ENCODE data around the gene ASF1B. TPM values are rescaled to one million over a fixed set of nuclear protein-coding genes. Genes with fewer than 3 reads are reported as not detected.

The ASF1B gene
- total RNA-seq, 4 donors from 2014 or later = 1.9 to 4.5 (median 4.4) TPM; not detected in 1

DNA sequence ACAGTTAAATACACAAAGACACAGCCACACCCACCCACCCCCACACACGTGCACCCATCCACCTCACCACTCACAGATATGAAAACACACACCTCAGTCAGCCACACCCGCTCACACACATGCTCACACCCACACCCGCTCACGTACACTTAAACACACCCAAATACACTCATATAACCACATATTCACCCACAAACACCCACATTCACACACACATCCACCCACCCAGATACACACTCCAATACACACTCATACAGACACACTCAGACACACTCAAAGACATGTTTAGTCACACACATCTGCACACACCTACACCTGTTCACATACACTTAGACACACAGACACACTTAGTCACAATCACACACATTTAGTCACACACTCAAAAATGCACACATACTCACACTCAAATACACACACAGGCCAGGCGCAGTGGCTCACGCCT, 39.0 kb upstream of the ASF1B start:
- H3K4me3 ChIP-seq = no peak overlapping the region
- in situ Hi-C loops (cut with MboI; ENCODE audit: low pct_ligation_motif_present in 1 of 4, low pct_unique_long_range_greater_than_20kb in 1 of 4, low sequenced_read_pairs in 3 of 4) = loop anchor here in 2 of 4 donors (25.0 kb wide), 2 partner anchors 162 to 287 kb away; no protein-coding TSS in a partner anchor
- H3K4me1 ChIP-seq = no peaks in the 10 kb centered on the region
- no peak overlapping the region for H3K27ac ChIP-seq
- 67 to 71% methylated on average over 3 to 6 of the region's 6 CpGs for WGBS, 2 donors (ENCODE audit: low coverage in 1 of 2)
- no peak for DNase-seq
- H3K9me3 ChIP-seq = no peaks in the 10 kb centered on the region
- intact Hi-C loops (cut with DNase I; ENCODE audit: low total_unique reads) = no loop called here
- TF ChIP-seq, protein P1, sequence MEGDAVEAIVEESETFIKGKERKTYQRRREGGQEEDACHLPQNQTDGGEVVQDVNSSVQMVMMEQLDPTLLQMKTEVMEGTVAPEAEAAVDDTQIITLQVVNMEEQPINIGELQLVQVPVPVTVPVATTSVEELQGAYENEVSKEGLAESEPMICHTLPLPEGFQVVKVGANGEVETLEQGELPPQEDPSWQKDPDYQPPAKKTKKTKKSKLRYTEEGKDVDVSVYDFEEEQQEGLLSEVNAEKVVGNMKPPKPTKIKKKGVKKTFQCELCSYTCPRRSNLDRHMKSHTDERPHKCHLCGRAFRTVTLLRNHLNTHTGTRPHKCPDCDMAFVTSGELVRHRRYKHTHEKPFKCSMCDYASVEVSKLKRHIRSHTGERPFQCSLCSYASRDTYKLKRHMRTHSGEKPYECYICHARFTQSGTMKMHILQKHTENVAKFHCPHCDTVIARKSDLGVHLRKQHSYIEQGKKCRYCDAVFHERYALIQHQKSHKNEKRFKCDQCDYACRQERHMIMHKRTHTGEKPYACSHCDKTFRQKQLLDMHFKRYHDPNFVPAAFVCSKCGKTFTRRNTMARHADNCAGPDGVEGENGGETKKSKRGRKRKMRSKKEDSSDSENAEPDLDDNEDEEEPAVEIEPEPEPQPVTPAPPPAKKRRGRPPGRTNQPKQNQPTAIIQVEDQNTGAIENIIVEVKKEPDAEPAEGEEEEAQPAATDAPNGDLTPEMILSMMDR (IDR thresholded peaks at IDR 0.05) = no peak
- TF ChIP-seq POLR2AphosphoS5 (IDR thresholded peaks at IDR 0.05) (no peak), EP300 (IDR thresholded peaks at IDR 0.05; ENCODE audit: low read depth) (no peak), POLR2A (IDR thresholded peaks at IDR 0.05) (no peak)
- no peaks in the 10 kb centered on the region for H3K27me3 ChIP-seq
- H3K36me3 ChIP-seq = no peaks in the 10 kb centered on the region

DNA sequence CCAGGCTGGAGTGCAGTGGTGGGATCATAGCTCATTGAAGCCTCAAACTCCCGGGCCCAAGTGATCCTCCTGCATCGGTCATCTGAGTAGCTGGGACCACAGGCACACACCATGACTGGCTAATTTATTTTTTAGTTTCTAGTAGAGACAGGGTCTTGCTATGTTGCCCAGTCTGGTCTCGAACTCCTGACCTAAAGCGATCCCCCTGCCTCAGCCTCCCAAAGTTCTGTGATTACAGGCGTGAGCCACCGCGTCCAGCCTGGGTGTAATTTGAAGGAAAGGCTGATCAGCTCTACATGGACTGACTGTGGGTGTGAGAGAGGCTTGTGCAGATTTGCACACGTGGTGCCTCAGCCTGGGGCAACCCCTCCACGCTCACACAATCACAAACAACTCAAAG, 38.5 kb upstream of the ASF1B start:
- Histone ChIP-seq H3K4me3 (no peak overlapping the region), H3K27me3 (no peaks in the 10 kb centered on the region), H3K9me3 (no peaks in the 10 kb centered on the region), H3K36me3 (peaks cover 0 to 5% (median 0%) of the 10 kb centered on the region in 4 donors), H3K4me1 (no peaks in the 10 kb centered on the region), H3K27ac (no peak overlapping the region)
- intact Hi-C loops (cut with DNase I; ENCODE audit: low total_unique reads) (no loop called here), in situ Hi-C loops (cut with MboI; ENCODE audit: low pct_ligation_motif_present in 1 of 4, low pct_unique_long_range_greater_than_20kb in 1 of 4, low sequenced_read_pairs in 3 of 4) (loop anchor here in 2 of 4 donors (25.0 kb wide), 2 partner anchors 162 to 287 kb away; no protein-coding TSS in a partner anchor)
- no peak for DNase-seq
- WGBS, 2 donors (ENCODE audit: low coverage in 1 of 2) = 90 to 100% methylated on average over 2 to 9 of the region's 9 CpGs
- no peak for TF ChIP-seq POLR2AphosphoS5 (IDR thresholded peaks at IDR 0.05)
- TF ChIP-seq POLR2A (IDR thresholded peaks at IDR 0.05) = no peak
- TF ChIP-seq EP300 (IDR thresholded peaks at IDR 0.05; ENCODE audit: low read depth) = no peak
- TF ChIP-seq, protein P1 (IDR thresholded peaks at IDR 0.05) = no peak

DNA sequence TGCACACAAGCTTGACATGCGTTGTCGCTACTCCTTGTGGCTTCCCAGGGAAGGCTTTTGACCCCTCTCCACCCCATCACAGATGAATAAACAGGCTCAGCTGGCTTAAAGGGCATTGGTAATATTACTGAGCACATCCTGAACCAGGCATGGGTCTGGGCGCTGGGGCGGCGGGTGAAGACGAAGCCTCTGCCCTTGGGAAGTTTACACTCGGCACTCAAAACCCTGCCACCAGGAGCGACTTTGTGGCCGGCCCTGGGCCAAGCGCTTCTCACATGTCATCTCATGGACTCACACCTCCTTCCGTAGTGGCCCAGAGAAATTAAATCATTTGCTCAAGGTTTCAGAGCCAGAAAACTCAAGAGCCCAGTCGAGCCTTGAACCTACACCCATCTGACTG, 32.6 kb upstream of the ASF1B start:
- Histone ChIP-seq H3K27ac (no peak overlapping the region), H3K36me3 (peaks cover 0 to 6% (median 0%) of the 10 kb centered on the region in 4 donors), H3K9me3 (no peaks in the 10 kb centered on the region), H3K4me1 (peaks cover 0 to 20% (median 0%) of the 10 kb centered on the region in 4 donors), H3K4me3 (no peak overlapping the region), H3K27me3 (no peaks in the 10 kb centered on the region)
- intact Hi-C loops (cut with DNase I; ENCODE audit: low total_unique reads) (no loop called here), in situ Hi-C loops (cut with MboI; ENCODE audit: low pct_ligation_motif_present in 1 of 4, low pct_unique_long_range_greater_than_20kb in 1 of 4, low sequenced_read_pairs in 3 of 4) (no loop called here)
- 95% methylated on average over 12 of the region's 12 CpGs; no CpG with 5 or more reads in 1 of the 2 donors for WGBS, 2 donors (ENCODE audit: low coverage in 1 of 2)
- DNase-seq = no peak
- TF ChIP-seq POLR2AphosphoS5 (IDR thresholded peaks at IDR 0.05) = no peak
- TF ChIP-seq EP300 (IDR thresholded peaks at IDR 0.05; ENCODE audit: low read depth) = no peak
- TF ChIP-seq POLR2A (IDR thresholded peaks at IDR 0.05) = no peak
- TF ChIP-seq, protein P1 (IDR thresholded peaks at IDR 0.05) = no peak

DNA sequence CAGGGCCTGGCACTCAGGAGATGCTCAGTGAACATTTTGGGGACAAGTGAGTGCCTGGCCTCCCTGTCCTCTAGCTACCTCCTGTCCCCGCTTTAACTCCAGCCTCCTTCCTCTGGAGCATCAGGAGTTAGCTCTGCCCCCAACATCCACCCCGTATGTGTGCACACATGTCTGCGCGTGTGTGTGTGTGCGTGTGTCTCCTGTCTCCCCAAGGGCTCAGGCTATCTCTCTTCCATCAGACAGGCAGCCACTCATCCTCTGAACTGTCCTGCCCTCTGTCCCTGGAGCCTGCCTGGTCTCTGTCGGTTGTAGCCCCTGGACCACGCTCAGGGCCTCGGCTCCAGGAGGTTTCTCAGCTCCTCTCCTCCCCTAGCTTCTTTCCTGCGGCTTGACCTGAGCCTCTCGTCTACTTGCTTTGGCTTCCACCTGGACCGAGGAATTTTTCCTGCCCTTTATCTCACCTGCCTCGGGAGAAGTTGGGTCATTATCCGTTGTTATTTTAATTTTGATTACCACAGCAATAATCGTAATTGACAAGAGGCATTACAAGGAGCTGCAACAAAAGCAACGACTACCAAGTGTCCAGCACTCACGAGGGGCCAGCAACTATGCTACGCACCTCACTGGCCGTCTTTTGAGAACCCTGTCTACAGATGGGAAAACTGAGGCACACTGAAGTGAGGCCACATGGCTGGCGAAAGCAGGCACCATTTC, 32.0 kb upstream of the ASF1B start:
- Histone ChIP-seq H3K4me3 (no peak overlapping the region), H3K27ac (no peak overlapping the region), H3K36me3 (peaks cover 0 to 6% (median 0%) of the 10 kb centered on the region in 4 donors), H3K9me3 (no peaks in the 10 kb centered on the region), H3K4me1 (peaks cover 0 to 20% (median 0%) of the 10 kb centered on the region in 4 donors), H3K27me3 (no peaks in the 10 kb centered on the region)
- in situ Hi-C loops (cut with MboI; ENCODE audit: low pct_ligation_motif_present in 1 of 4, low pct_unique_long_range_greater_than_20kb in 1 of 4, low sequenced_read_pairs in 3 of 4) (no loop called here), intact Hi-C loops (cut with DNase I; ENCODE audit: low total_unique reads) (no loop called here)
- DNase-seq = no peak
- 86 to 100% methylated on average over 1 to 19 of the region's 19 CpGs for WGBS, 2 donors (ENCODE audit: low coverage in 1 of 2)
- TF ChIP-seq, protein P1 (IDR thresholded peaks at IDR 0.05) = no peak

Measured in transverse colon (tissue), 4 donors.